ENCODE measurements around the gene TAF1C.

Gene TAF1C

DNA sequence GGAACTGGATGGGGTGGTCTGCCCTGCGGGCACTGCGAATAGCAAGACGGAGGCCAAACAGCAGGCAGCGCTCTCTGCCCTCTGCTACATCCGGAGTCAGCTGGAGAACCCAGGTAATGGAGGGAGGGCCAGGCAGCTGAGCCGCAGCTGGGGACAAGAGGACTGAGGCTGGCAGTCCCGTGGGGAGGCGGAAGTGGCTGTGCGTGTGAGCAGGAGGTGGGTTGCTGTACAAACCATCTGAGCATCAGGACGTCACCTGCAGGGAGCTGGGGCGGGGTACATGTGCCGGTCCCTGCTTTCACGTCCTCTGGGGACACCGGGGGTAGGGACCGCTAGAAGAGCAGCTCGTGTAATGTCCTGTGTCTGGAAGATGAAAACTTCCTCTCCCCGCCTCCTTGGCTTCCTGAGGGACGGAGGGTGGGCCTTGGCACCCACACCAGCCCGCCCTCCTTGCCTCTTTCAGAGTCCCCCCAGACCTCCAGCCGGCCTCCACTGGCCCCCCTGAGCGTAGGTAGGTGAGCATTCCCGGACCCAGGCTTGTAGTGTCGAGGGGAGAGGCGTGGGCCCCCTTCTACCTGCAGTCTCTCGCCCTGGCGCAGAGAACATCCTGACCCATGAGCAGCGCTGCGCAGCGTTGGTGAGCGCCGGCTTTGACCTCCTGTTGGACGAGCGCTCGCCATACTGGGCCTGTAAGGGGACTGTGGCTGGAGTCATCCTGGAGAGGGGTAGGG lies 7.8 kb upstream of the TAF1C start:
- Histone ChIP-seq H3K36me3 (ENCODE audit: control insufficient read depth, insufficient read depth, low read length) (no peaks in the 10 kb centered on the region), H3K27me3 (ENCODE audit: control insufficient read depth, insufficient read depth, low read length) (no peaks in the 10 kb centered on the region), H2AFZ (no peak overlapping the region), H3K4me3 (ENCODE audit: low read depth, low read length) (no peak overlapping the region), H3K27ac (no peak overlapping the region), H3K9me3 (ENCODE audit: control insufficient read depth, low read length) (no peaks in the 10 kb centered on the region), H3K9ac (no peak overlapping the region), H3K4me1 (no peaks in the 10 kb centered on the region), H3K79me2 (no peaks in the 10 kb centered on the region), H3K4me2 (ENCODE audit: low read length) (no peak overlapping the region)
- TF ChIP-seq, protein P1, sequence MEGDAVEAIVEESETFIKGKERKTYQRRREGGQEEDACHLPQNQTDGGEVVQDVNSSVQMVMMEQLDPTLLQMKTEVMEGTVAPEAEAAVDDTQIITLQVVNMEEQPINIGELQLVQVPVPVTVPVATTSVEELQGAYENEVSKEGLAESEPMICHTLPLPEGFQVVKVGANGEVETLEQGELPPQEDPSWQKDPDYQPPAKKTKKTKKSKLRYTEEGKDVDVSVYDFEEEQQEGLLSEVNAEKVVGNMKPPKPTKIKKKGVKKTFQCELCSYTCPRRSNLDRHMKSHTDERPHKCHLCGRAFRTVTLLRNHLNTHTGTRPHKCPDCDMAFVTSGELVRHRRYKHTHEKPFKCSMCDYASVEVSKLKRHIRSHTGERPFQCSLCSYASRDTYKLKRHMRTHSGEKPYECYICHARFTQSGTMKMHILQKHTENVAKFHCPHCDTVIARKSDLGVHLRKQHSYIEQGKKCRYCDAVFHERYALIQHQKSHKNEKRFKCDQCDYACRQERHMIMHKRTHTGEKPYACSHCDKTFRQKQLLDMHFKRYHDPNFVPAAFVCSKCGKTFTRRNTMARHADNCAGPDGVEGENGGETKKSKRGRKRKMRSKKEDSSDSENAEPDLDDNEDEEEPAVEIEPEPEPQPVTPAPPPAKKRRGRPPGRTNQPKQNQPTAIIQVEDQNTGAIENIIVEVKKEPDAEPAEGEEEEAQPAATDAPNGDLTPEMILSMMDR (IDR thresholded peaks at IDR 0.05): no peak

DNA sequence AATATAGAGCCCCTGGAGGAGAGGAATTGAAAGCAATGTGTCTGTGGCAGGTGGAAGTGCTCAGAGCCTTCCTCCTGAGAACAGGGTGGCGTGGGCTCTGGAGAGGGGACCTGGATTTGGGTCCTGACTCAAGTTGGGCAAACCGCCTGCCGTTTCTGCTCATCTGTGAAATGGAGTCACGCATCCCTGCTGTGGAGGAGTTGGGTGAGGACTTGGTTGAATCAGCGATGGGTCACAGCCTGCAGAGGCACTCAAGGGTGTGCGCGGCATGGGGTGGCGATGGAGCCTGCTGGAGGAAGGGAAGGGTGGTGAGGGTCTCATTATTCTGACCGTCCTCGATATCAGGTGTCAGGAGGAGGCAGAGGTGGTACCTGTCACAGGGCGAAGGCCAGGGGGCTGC lies 7.2 kb upstream of the TAF1C start:
- Histone ChIP-seq H3K4me3 (ENCODE audit: low read depth, low read length) (no peak overlapping the region), H3K27ac (no peak overlapping the region), H3K9ac (no peak overlapping the region), H3K4me1 (no peaks in the 10 kb centered on the region), H3K79me2 (no peaks in the 10 kb centered on the region), H3K27me3 (ENCODE audit: control insufficient read depth, insufficient read depth, low read length) (no peaks in the 10 kb centered on the region), H3K9me3 (ENCODE audit: control insufficient read depth, low read length) (no peaks in the 10 kb centered on the region), H3K36me3 (ENCODE audit: control insufficient read depth, insufficient read depth, low read length) (no peaks in the 10 kb centered on the region), H2AFZ (no peak overlapping the region), H3K4me2 (ENCODE audit: low read length) (no peak overlapping the region)
- TF ChIP-seq, protein P1 (IDR thresholded peaks at IDR 0.05): no peak

GRCh38 chr16:84193480-84193879 lies 6.6 kb upstream of the TAF1C start:
- Histone ChIP-seq H3K4me2 (ENCODE audit: low read length) (no peak overlapping the region), H3K36me3 (ENCODE audit: control insufficient read depth, insufficient read depth, low read length) (no peaks in the 10 kb centered on the region), H3K27me3 (ENCODE audit: control insufficient read depth, insufficient read depth, low read length) (no peaks in the 10 kb centered on the region), H3K79me2 (no peaks in the 10 kb centered on the region), H3K9me3 (ENCODE audit: control insufficient read depth, low read length) (no peaks in the 10 kb centered on the region), H3K9ac (no peak overlapping the region), H2AFZ (no peak overlapping the region), H3K4me3 (ENCODE audit: low read depth, low read length) (no peak overlapping the region), H3K4me1 (no peaks in the 10 kb centered on the region), H3K27ac (no peak overlapping the region)
- TF ChIP-seq, protein P1 (IDR thresholded peaks at IDR 0.05): no peak

DNA sequence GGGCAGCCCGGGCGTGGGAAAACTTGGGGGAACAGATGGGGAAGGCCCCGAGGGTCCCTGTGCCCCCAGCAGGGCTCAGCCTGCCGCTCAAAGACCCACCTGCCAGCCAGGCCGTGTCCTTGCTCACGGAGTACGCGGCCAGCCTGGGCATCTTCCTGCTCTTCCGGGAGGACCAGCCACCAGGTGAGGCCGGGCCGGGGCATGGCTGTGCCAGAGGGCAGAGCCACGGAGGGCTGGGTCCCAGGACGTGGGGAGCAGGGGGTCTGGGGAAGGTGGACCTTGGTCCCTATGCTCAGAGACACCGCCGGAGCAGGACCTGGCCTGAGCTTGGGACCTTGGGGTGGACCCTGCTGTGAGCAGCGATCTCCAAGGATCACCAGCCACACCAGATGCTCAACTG lies 4.6 kb upstream of the TAF1C start:
- Histone ChIP-seq H3K36me3 (ENCODE audit: control insufficient read depth, insufficient read depth, low read length) (no peaks in the 10 kb centered on the region), H2AFZ (no peak overlapping the region)
- TF ChIP-seq, protein P1 (IDR thresholded peaks at IDR 0.05): no peak

More for the DNA sequence above, 4.6 kb upstream of the TAF1C start:
- H3K27me3 ChIP-seq (ENCODE audit: control insufficient read depth, insufficient read depth, low read length): no peaks in the 10 kb centered on the region
- no peak overlapping the region for H3K27ac ChIP-seq
- H3K79me2 ChIP-seq: peaks cover 3% of the 10 kb centered on the region
- H3K9me3 ChIP-seq (ENCODE audit: control insufficient read depth, low read length): no peaks in the 10 kb centered on the region
- H3K9ac ChIP-seq: no peak overlapping the region
- H3K4me1 ChIP-seq: no peaks in the 10 kb centered on the region
- H3K4me2 ChIP-seq (ENCODE audit: low read length): no peak overlapping the region
- no peak overlapping the region for H3K4me3 ChIP-seq (ENCODE audit: low read depth, low read length)
